ENCODE measurements around the gene TMCO4.

The TMCO4 gene

DNA sequence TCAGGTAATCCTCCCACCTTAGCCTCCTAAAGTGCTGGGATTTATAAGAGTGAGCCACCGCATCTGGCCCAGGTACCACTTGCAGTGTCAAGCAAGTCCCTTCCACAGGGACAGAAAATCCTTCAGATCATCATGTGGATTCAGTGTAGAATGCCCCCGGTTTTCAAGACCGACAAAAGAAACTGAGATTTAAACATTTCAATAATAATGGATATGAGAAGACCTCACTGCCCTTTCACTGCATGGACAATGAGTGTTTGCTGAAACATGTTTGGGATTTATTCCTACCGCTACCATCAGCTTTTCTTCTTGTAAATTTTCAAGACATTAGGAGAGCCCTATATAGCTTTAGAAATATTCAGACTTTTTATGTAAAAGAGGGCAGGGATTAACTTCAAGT, 93.6 kb downstream of the TMCO4 start:
- DNase-seq (ENCODE audit: low read depth), result no peak
- TF ChIP-seq, protein P1, sequence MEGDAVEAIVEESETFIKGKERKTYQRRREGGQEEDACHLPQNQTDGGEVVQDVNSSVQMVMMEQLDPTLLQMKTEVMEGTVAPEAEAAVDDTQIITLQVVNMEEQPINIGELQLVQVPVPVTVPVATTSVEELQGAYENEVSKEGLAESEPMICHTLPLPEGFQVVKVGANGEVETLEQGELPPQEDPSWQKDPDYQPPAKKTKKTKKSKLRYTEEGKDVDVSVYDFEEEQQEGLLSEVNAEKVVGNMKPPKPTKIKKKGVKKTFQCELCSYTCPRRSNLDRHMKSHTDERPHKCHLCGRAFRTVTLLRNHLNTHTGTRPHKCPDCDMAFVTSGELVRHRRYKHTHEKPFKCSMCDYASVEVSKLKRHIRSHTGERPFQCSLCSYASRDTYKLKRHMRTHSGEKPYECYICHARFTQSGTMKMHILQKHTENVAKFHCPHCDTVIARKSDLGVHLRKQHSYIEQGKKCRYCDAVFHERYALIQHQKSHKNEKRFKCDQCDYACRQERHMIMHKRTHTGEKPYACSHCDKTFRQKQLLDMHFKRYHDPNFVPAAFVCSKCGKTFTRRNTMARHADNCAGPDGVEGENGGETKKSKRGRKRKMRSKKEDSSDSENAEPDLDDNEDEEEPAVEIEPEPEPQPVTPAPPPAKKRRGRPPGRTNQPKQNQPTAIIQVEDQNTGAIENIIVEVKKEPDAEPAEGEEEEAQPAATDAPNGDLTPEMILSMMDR (conservative IDR thresholded peaks at IDR 0.05; ENCODE audit: control insufficient read depth, insufficient read depth, low read depth, low read length), result no peak
- H3K4me3 ChIP-seq (ENCODE audit: control insufficient read depth, low read depth, low read length), result no peak overlapping the region

DNA sequence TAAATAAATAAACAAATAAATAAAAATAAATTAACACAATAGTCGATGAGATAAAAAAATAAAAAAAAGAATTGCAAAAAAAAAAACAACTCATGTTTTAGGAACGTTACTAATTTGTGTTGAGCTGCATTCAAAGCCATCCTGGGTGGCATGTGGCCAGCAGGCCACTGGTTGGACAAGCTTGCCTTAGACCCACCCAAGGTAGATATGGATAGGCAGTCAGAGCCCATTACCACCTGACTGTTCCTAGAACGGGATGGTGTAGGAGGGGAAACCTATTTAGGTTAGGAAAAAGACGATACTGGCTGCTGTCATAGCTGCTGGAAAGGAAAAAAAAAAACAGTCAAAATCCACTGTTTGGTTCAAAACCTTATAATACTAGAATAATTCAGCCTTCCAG, 94.3 kb downstream of the TMCO4 start:
- TF ChIP-seq, protein P1 (conservative IDR thresholded peaks at IDR 0.05; ENCODE audit: control insufficient read depth, insufficient read depth, low read depth, low read length), result no peak
- H3K4me3 ChIP-seq (ENCODE audit: control insufficient read depth, low read depth, low read length), result no peak overlapping the region
- DNase-seq (ENCODE audit: low read depth), result no peak

DNA sequence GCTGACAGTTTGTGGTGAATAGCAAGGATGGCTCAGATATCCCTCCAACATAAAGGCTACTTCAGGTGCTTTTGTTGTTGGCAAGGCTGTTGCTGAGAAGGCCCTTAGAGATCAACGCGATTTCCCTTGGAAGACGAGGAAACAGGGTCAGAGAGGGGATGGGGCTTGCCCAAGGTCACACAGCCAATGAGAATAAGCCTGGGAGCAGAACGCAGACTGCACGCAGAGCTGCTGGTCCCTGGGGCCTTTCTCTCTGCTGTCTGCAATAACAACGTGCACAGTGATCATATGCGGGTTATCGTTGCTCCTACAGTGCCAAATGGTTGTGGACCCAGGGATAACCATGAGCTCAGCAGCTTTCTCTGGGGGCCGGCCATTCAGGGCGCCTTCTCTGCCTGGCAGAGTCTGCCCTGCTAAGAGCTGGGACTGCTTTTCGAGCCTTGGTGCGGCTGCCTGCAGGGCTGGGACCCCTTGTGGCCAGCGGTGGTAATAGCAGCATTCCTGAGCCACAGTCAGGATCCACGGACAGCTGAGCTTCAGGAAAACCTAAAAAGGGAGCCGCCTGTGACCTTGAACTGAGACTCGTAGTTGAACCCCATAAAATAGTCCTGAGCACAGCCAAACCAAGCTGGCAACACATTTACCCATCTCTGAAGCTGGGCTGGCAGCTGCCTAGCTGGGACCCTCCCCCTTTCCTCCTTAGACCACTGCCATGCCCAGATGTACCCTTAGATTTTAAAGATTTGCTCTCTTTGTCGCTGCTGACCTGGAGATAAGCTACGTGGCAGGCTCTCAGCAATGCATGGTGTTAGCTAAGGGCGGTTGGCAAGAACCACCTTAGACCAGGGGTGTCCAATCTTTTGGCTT, 95.2 kb downstream of the TMCO4 start:
- peak; percentile 71 for DNase-seq (ENCODE audit: low read depth)

DNA sequence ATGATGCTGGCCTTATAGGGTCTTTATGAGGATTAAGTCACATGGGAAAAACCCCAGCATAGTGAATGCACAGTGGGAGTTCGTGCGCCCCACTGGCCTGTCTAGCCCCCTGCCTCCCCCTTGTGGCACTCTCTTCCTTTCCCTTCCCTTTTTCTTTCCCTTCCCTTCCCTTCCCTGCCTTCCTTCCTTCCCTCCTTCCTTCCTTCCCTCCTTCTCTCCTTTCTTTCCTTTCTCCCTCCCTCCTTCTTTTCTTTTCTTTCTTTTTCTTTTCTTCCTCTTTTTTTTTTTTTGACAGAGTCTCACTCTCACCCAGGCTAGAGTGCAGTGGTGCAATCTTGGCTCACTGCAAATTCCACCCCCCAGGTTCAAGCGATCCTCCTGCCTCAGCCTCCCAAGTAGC, 96.4 kb downstream of the TMCO4 start:
- H3K4me3 ChIP-seq (ENCODE audit: control insufficient read depth, low read depth, low read length), result no peak overlapping the region
- TF ChIP-seq, protein P1 (conservative IDR thresholded peaks at IDR 0.05; ENCODE audit: control insufficient read depth, insufficient read depth, low read depth, low read length), result no peak
- no peak for DNase-seq (ENCODE audit: low read depth)

More for the DNA sequence above, 95.2 kb downstream of the TMCO4 start:
- TF ChIP-seq, protein P1 (conservative IDR thresholded peaks at IDR 0.05; ENCODE audit: control insufficient read depth, insufficient read depth, low read depth, low read length), result peak; percentile 87
- H3K4me3 ChIP-seq (ENCODE audit: control insufficient read depth, low read depth, low read length), result no peak overlapping the region

DNA sequence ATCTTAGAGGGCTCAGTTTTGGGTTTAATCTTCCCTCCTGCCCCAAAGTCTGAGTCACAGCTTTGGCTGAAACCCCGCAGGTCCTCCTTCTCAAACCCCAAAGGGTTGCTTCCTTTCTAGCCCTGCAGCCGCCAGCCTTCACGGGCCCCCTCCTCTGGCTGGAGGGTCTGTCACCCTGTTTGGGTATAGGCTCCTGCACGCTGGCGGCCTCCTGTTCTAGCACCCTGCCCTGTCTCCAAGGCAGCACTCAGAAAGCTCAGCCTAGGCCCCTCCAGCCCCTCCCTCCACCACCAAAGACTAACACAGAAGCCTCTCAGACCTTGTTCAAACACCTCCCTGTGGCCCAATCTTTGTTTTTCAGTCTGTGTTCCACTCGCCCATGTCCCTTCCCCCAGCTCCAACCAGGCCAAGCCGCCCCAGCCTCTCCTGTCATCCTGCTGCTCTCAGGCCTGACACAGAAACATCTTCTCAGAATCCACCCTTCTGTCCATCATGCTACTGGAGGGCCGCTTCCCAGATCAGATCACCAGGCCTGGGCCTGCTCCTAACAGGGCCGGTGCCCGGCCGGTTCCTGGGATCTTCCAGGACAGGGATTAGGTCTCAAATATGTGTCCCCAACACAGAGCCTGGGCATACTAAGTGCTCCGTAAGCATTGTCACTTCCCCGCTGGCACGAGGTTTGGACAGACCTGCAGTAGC, 99.5 kb downstream of the TMCO4 start:
- TF ChIP-seq, protein P1 (conservative IDR thresholded peaks at IDR 0.05; ENCODE audit: control insufficient read depth, insufficient read depth, low read depth, low read length), result no peak
- H3K4me3 ChIP-seq (ENCODE audit: control insufficient read depth, low read depth, low read length), result no peak overlapping the region
- DNase-seq (ENCODE audit: low read depth), result no peak

DNA sequence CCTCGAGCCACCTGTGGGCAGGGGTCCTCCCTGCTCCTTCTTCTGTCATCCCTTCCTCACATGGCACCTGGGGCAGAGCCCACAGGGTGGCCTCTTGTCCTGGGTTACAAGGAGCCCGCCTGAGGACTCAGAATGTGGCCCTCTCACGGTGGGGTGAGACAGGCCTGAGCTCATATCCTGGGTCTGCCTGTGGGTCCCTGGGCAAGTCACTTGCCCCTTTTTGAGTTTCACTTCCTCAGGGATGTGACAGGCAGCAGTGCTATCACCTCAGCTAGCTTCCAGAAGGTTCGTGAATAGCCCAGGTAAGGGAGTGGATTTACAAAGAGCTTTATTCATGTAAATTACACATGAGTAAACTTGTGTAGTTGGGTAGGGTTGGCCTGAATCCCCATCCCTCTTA, 101.5 kb downstream of the TMCO4 start:
- TF ChIP-seq, protein P1 (conservative IDR thresholded peaks at IDR 0.05; ENCODE audit: control insufficient read depth, insufficient read depth, low read depth, low read length), result no peak
- H3K4me3 ChIP-seq (ENCODE audit: control insufficient read depth, low read depth, low read length), result no peak overlapping the region
- DNase-seq (ENCODE audit: low read depth), result no peak
